ENCODE results near the gene COQ5. TPM values are rescaled to one million over a fixed set of nuclear protein-coding genes. Genes with fewer than 3 reads are reported as not detected.

The COQ5 gene
- 26.9 to 30.4 TPM (median 28.1 TPM) in 5 replicates for total RNA-seq (2022; extraction: Qiagen RNA extraction)

GRCh38 chr12:120528861-120529525, at the start of gene COQ5:
Gene COQ5 (minus strand): TSS chr12:120529158. CDS start chr12:120529141, 17 bp downstream.

DNA sequence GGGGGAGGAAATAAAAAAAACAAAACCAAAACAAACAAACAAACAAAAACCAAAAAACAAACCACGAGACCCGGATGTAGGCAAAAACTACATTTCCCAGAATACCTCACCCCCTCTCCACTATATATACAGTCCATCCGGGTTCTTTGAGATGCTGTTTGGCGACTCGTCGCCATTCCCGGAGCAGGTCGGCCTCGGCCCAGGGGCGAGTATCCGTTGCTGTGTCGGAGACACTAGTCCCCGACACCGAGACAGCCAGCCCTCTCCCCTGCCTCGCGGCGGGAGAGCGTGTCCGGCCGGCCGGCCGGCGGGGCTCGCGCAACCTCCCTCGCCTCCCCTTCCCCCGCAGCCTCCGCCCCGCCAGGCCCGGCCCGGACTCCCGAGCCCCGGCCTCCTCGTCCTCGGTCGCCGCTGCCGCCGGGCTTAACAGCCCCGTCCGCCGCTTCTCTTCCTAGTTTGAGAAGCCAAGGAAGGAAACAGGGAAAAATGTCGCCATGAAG, 5.3 kb upstream of the COQ5 start, which contains the start of gene RNF10:
RNF10 (plus strand) TSS at position 154 of the 500 bp plus-strand sequence. CDS start 456 bp downstream, outside the sequence.

DNA sequence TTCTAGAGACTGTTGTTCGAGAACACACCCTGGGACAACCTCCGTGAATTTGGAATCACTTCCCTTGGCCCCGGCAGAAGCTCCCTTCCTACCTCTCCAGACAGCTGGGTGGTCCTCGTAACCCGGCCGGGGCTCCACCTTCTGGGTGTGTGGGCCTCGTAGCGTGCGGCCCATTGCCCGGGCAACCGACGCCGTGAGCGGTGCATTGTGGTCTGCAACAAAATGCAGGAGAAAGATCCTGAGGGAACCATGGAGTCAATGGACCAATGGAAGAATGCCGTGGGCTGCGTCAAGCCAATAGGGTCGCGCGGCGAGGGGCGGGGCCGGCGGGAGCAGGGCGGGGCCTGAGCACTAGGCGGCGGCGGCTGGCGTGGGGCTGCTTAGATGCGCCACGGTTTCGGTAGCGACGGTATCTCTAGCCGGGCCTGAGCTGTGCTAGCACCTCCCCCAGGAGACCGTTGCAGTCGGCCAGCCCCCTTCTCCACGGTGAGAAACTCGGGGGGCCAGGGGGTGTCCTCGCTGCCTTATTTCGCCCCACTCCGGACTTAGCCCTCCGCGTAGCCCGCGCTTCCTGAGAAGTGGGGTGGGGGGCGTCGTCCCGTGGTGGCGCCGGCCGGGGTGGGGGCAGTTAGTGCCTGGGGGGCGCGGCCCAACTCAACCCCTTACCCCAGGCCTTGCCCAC, 33.1 kb downstream of the COQ5 start, which contains the start of gene DYNLL1:
DYNLL1 (plus strand) TSS at position 383 of the 682 bp plus-strand sequence. CDS start 309 bp downstream, outside the sequence.

GRCh38 chr12:120469450-120470149, 59.4 kb downstream of the COQ5 start, which contains the start of gene SRSF9:
Gene SRSF9 (minus strand): TSS chr12:120469748. CDS start chr12:120469609, 139 bp downstream.

Other genes starting within 250 kb of the COQ5 start
- gene RNU4-2, start 237.3 kb downstream of the COQ5 start, total RNA-seq (2022; extraction: Qiagen RNA extraction): not detected in 5 replicates
- gene RNU4-1, start 235.9 kb downstream of the COQ5 start, total RNA-seq (2022; extraction: Qiagen RNA extraction): not detected in 5 replicates
- 0.59 to 0.92 TPM (median 0.64 TPM) in 5 replicates for gene SIRT4, start 226.8 kb downstream of the COQ5 start, total RNA-seq (2022; extraction: Qiagen RNA extraction)
- gene PLA2G1B, start 201.4 kb downstream of the COQ5 start, total RNA-seq (2022; extraction: Qiagen RNA extraction): not detected in 5 replicates
- 0.89 to 1.8 TPM (median 1.4 TPM) in 5 replicates for gene MSI1, start 160.0 kb downstream of the COQ5 start, total RNA-seq (2022; extraction: Qiagen RNA extraction)
- gene COX6A1, start 91.0 kb downstream of the COQ5 start, total RNA-seq (2022; extraction: Qiagen RNA extraction): 758 to 876 TPM (median 847 TPM) in 5 replicates
- 73.8 to 79.7 TPM (median 75.5 TPM) in 5 replicates for gene TRIAP1, start 82.8 kb downstream of the COQ5 start, total RNA-seq (2022; extraction: Qiagen RNA extraction)
- gene GATC, start 82.7 kb downstream of the COQ5 start, total RNA-seq (2022; extraction: Qiagen RNA extraction): 20.0 to 26.4 TPM (median 22.3 TPM) in 5 replicates
- gene SRSF9, start 59.4 kb downstream of the COQ5 start, total RNA-seq (2022; extraction: Qiagen RNA extraction): 185 to 229 TPM (median 212 TPM) in 5 replicates
- 544 to 693 TPM (median 587 TPM) in 5 replicates for gene DYNLL1, start 33.0 kb downstream of the COQ5 start, total RNA-seq (2022; extraction: Qiagen RNA extraction)
- 93.9 to 107 TPM (median 98.6 TPM) in 5 replicates for gene RNF10, start 5.2 kb upstream of the COQ5 start, total RNA-seq (2022; extraction: Qiagen RNA extraction)
- 50.2 to 56.1 TPM (median 51.5 TPM) in 5 replicates for gene POP5, start 52.2 kb upstream of the COQ5 start, total RNA-seq (2022; extraction: Qiagen RNA extraction)
- gene CABP1, start 111.5 kb upstream of the COQ5 start, total RNA-seq (2022; extraction: Qiagen RNA extraction): 0.14 to 0.33 TPM (median 0.22 TPM) in 5 replicates
- 80.3 to 96.0 TPM (median 82.9 TPM) in 5 replicates for gene MLEC, start 158.0 kb upstream of the COQ5 start, total RNA-seq (2022; extraction: Qiagen RNA extraction)
- 23.4 to 28.2 TPM (median 26.7 TPM) in 5 replicates for gene UNC119B, start 181.3 kb upstream of the COQ5 start, total RNA-seq (2022; extraction: Qiagen RNA extraction)
- gene ACADS, start 196.7 kb upstream of the COQ5 start, total RNA-seq (2022; extraction: Qiagen RNA extraction): 8.5 to 13.0 TPM (median 11.0 TPM) in 5 replicates

Data from A549 treated with Mapracorat at 1 μM for 4 hours (cell line).